Glutamatergic neuron (in vitro differentiated cells): Measurements from ENCODE around the gene RNF111. TPM values are rescaled to one million over a fixed set of nuclear protein-coding genes. Genes with fewer than 3 reads are reported as not detected.
A peak's percentile ranks its signal among the peaks of the same experiment; 100 is the strongest.

Experiments used
- DNase-seq: peaks from one replicate; pipeline ENCODE4 v3.0.0; 2022
- H3K27ac Mint-ChIP-seq: one replicate; pipeline ENCODE4 v1.8.0; 2020; ENCODE audit warnings: mild to moderate bottlenecking, mixed read lengths, inconsistent platforms; ENCODE audit not compliant: unreplicated experiment
- H3K27me3 Mint-ChIP-seq: one replicate; pipeline ENCODE4 v1.8.0; 2020; ENCODE audit warnings: mild to moderate bottlenecking, moderate library complexity, mixed read lengths, inconsistent platforms; ENCODE audit not compliant: unreplicated experiment
- H3K36me3 Mint-ChIP-seq: one replicate; pipeline ENCODE4 v1.8.0; 2020; ENCODE audit warnings: mild to moderate bottlenecking, mixed read lengths, inconsistent platforms; ENCODE audit not compliant: unreplicated experiment
- H3K4me1 Mint-ChIP-seq: one replicate; pipeline ENCODE4 v1.8.0; 2020; ENCODE audit warnings: mild to moderate bottlenecking, low read depth, mixed read lengths, inconsistent platforms; ENCODE audit not compliant: unreplicated experiment
- H3K4me3 Mint-ChIP-seq: one replicate; pipeline ENCODE4 v1.8.0; 2020; ENCODE audit warnings: mild to moderate bottlenecking, mixed read lengths, inconsistent platforms; ENCODE audit not compliant: unreplicated experiment
- H3K9me3 Mint-ChIP-seq: one replicate; pipeline ENCODE4 v1.8.0; 2020; ENCODE audit warnings: mild to moderate bottlenecking, moderate library complexity, mixed read lengths, inconsistent platforms; ENCODE audit not compliant: unreplicated experiment
- long read RNA-seq: library from polyadenylated mRNA; unstranded; transcript quantifications from one replicate; pipeline ENCODE4 v2.0.0, GENCODE V29; 2020; ENCODE audit not compliant: unreplicated experiment
- total RNA-seq: library from RNA; stranded (reverse); fragmentation: NEBNext Ultra II Directional; extraction: Animal tissue kit (Norgen Biotek cat#: 25700); gene quantifications from one replicate; pipeline ENCODE4 v1.2.1, GENCODE V29; 2021; ENCODE audit not compliant: unreplicated experiment
- TF ChIP-seq, protein P1 (sequence below): fragments of 200-600 bp; sonication (generic); IDR thresholded peaks from one replicate; pipeline ENCODE4 v1.5.0; 2021; ENCODE audit not compliant: partially characterized antibody, unreplicated experiment

RNF111 gene
- 57.4 TPM for total RNA-seq
- long read RNA-seq, partial matches to known transcripts, result 3 of 5 reads
- long read RNA-seq, other reads (novel, unspliced or antisense), result 2 of 5 reads

GRCh38 chr15:58987491-58988005, at the start of gene RNF111:
Gene RNF111, plus strand, starts transcription at chr15:58987663. Its CDS starts 43,160 bp downstream, at chr15:59030823.
- H3K36me3 Mint-ChIP-seq, result no peaks in the 10 kb centered on the region
- peak within 1 kb of the TSS; percentile 98 for H3K4me3 Mint-ChIP-seq
- peaks cover 15% of the 10 kb centered on the region for H3K4me1 Mint-ChIP-seq
- H3K27ac Mint-ChIP-seq, result peak within 1 kb of the TSS; percentile 99
- DNase-seq, result peak; percentile 85
- TF ChIP-seq, protein P1, sequence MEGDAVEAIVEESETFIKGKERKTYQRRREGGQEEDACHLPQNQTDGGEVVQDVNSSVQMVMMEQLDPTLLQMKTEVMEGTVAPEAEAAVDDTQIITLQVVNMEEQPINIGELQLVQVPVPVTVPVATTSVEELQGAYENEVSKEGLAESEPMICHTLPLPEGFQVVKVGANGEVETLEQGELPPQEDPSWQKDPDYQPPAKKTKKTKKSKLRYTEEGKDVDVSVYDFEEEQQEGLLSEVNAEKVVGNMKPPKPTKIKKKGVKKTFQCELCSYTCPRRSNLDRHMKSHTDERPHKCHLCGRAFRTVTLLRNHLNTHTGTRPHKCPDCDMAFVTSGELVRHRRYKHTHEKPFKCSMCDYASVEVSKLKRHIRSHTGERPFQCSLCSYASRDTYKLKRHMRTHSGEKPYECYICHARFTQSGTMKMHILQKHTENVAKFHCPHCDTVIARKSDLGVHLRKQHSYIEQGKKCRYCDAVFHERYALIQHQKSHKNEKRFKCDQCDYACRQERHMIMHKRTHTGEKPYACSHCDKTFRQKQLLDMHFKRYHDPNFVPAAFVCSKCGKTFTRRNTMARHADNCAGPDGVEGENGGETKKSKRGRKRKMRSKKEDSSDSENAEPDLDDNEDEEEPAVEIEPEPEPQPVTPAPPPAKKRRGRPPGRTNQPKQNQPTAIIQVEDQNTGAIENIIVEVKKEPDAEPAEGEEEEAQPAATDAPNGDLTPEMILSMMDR, result no peak
- peaks cover 11% of the 10 kb centered on the region for H3K27me3 Mint-ChIP-seq
- peaks cover 14% of the 10 kb centered on the region for H3K9me3 Mint-ChIP-seq

DNA sequence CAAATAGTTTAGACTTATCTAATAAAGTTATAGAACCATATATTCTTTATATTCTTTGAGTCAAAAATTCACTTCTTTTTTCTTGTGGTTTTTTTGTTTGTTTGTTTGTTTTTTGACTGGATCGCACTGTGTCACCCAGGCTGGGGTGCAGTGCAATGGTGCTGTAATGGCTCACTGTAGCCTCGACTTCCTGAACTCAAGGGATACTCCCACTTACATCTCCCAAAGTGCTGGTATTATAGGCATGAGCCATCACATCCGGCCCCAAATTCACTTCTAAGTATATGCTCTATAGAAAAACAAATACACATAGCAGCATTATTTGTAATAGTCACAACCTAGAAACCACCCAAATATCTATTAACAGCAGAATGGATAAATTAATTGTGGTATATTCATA, 40.3 kb upstream of the RNF111 start:
- Mint-ChIP-seq H3K4me3 (no peak overlapping the region), H3K9me3 (no peaks in the 10 kb centered on the region), H3K27me3 (no peaks in the 10 kb centered on the region), H3K36me3 (no peaks in the 10 kb centered on the region), H3K4me1 (no peaks in the 10 kb centered on the region), H3K27ac (no peak overlapping the region)
- TF ChIP-seq, protein P1, result no peak
- no peak for DNase-seq

GRCh38 chr15:58951388-58952007, 36.0 kb upstream of the RNF111 start:
- H3K36me3 Mint-ChIP-seq, result no peaks in the 10 kb centered on the region
- no peaks in the 10 kb centered on the region for H3K27me3 Mint-ChIP-seq
- DNase-seq, result no peak
- no peak overlapping the region for H3K27ac Mint-ChIP-seq
- TF ChIP-seq, protein P1, result no peak
- no peaks in the 10 kb centered on the region for H3K9me3 Mint-ChIP-seq
- H3K4me3 Mint-ChIP-seq, result no peak overlapping the region
- no peaks in the 10 kb centered on the region for H3K4me1 Mint-ChIP-seq

- Mint-ChIP-seq H3K9me3 (no peaks in the 10 kb centered on the region), H3K36me3 (no peaks in the 10 kb centered on the region), H3K27ac (no peak overlapping the region), H3K4me3 (no peak overlapping the region), H3K4me1 (no peaks in the 10 kb centered on the region), H3K27me3 (no peaks in the 10 kb centered on the region)
- TF ChIP-seq, protein P1, result no peak
- no peak for DNase-seq
Measured at GRCh38 chr15:58952751-58953150, 34.7 kb upstream of the RNF111 start.

GRCh38 chr15:58957101-58957973, 30.1 kb upstream of the RNF111 start:
- Mint-ChIP-seq H3K4me3 (no peak overlapping the region), H3K9me3 (no peaks in the 10 kb centered on the region), H3K4me1 (no peaks in the 10 kb centered on the region), H3K36me3 (no peaks in the 10 kb centered on the region), H3K27me3 (no peaks in the 10 kb centered on the region), H3K27ac (no peak overlapping the region)
- TF ChIP-seq, protein P1, result peak; percentile 73
- peak; percentile 48 for DNase-seq
